ENCODE data around the gene AGAP1. TPM values are rescaled to one million over a fixed set of nuclear protein-coding genes. Genes with fewer than 3 reads are reported as not detected.

The AGAP1 gene
- total RNA-seq, 4 donors from 2014 or later, result 33.7 to 55.2 (median 37.5) TPM

DNA sequence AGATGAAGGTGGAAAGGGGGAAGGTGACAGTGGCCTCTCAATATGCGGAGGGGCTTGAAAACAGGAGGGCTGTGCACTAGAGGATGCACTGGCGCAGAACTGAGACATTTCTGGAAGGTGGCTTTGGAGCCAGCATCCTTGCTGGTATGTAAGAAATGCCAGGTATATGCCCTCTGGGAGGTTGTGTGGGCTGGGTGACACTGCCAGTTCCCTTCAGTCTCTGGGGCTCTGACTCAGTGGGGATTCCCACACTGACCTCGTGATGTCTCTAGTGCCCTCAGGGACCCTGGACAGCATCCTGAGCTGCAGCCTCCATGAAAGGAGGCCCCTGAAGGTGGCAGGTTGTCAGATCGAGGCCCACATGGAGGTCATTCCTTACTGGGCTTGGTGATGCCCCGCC, 74.0 kb downstream of the AGAP1 start:
- H3K9me3 ChIP-seq, result peaks cover 0 to 10% (median 0%) of the 10 kb centered on the region in 3 donors
- WGBS, 2 donors (ENCODE audit: low coverage in 1 of 2), result 79 to 91% methylated on average over 2 of the region's 5 CpGs
- no peaks in the 10 kb centered on the region for H3K27me3 ChIP-seq
- TF ChIP-seq POLR2AphosphoS5 (IDR thresholded peaks at IDR 0.05), result no peak
- TF ChIP-seq POLR2A (IDR thresholded peaks at IDR 0.05), result no peak
- TF ChIP-seq EP300 (IDR thresholded peaks at IDR 0.05), result no peak
- TF ChIP-seq, protein P1, sequence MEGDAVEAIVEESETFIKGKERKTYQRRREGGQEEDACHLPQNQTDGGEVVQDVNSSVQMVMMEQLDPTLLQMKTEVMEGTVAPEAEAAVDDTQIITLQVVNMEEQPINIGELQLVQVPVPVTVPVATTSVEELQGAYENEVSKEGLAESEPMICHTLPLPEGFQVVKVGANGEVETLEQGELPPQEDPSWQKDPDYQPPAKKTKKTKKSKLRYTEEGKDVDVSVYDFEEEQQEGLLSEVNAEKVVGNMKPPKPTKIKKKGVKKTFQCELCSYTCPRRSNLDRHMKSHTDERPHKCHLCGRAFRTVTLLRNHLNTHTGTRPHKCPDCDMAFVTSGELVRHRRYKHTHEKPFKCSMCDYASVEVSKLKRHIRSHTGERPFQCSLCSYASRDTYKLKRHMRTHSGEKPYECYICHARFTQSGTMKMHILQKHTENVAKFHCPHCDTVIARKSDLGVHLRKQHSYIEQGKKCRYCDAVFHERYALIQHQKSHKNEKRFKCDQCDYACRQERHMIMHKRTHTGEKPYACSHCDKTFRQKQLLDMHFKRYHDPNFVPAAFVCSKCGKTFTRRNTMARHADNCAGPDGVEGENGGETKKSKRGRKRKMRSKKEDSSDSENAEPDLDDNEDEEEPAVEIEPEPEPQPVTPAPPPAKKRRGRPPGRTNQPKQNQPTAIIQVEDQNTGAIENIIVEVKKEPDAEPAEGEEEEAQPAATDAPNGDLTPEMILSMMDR (IDR thresholded peaks at IDR 0.05), result no peak
- H3K27ac ChIP-seq, result no peak overlapping the region
- H3K4me3 ChIP-seq, result no peak overlapping the region
- H3K4me1 ChIP-seq, result peaks cover 0 to 19% (median 0%) of the 10 kb centered on the region in 3 donors
- ATAC-seq, result no peak
- H3K36me3 ChIP-seq, result peaks cover 0 to 5% of the 10 kb centered on the region in 2 donors

DNA sequence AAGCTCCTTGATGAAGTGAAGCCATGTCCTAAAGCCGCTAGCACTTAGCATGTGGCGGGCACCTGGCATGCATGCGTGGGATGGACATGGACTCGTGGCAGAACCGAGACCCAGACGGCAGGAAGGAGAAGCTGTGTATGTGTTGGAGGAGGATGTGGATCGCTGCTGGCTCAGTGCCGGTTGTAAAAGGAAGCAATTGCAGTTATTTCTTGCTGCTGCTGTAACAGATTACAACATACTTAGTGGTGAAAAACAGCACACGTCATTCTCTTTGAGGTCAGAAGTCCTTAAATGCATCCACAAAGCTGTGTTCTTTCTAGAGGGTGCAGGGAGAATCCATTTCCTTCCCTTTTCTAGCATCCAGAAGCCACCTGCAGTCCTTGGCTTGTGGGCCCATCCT, 74.6 kb downstream of the AGAP1 start:
- no peak for ATAC-seq
- H3K9me3 ChIP-seq, result peaks cover 0 to 10% (median 0%) of the 10 kb centered on the region in 3 donors
- H3K4me3 ChIP-seq, result no peak overlapping the region
- TF ChIP-seq POLR2AphosphoS5 (IDR thresholded peaks at IDR 0.05) (no peak), POLR2A (IDR thresholded peaks at IDR 0.05) (no peak), EP300 (IDR thresholded peaks at IDR 0.05) (no peak)
- TF ChIP-seq, protein P1 (IDR thresholded peaks at IDR 0.05), result no peak
- H3K4me1 ChIP-seq, result peaks cover 0 to 14% (median 0%) of the 10 kb centered on the region in 3 donors
- no peak overlapping the region for H3K27ac ChIP-seq
- H3K36me3 ChIP-seq, result peaks cover 0 to 5% of the 10 kb centered on the region in 2 donors
- WGBS, 2 donors (ENCODE audit: low coverage in 1 of 2), result 78 to 95% methylated on average over 6 to 9 of the region's 9 CpGs
- no peaks in the 10 kb centered on the region for H3K27me3 ChIP-seq

DNA sequence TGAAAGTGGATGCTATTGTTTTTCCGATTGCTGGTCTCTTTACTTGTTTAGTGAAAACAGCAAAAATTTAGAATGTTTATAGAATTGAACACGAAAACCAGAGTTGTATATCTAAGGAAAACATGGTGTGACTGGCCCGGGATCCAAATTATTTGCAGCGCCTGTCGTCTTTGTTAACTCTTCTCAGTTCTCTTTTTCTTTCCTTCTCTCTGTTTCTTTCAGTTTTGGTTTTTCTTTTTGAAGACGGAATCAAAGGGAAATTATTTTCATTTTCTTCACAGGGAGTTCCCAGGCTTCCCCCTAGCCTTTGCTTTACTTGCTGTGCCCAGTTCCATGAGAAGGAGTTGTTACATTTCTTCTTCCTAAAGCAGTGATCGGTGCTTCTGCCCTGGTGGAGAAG, 76.0 kb downstream of the AGAP1 start:
- Histone ChIP-seq H3K27ac (peak overlapping the region in 1 of 4 donors; percentile 34), H3K4me1 (peaks cover 0 to 16% (median 0%) of the 10 kb centered on the region in 3 donors), H3K27me3 (no peaks in the 10 kb centered on the region), H3K36me3 (peaks cover 0 to 5% of the 10 kb centered on the region in 2 donors), H3K4me3 (no peak overlapping the region), H3K9me3 (peaks cover 0 to 10% (median 0%) of the 10 kb centered on the region in 3 donors)
- TF ChIP-seq, protein P1 (IDR thresholded peaks at IDR 0.05), result no peak
- TF ChIP-seq EP300 (IDR thresholded peaks at IDR 0.05), result no peak
- no peak for TF ChIP-seq POLR2AphosphoS5 (IDR thresholded peaks at IDR 0.05)
- TF ChIP-seq POLR2A (IDR thresholded peaks at IDR 0.05), result no peak
- ATAC-seq, result no peak
- 49 to 66% methylated on average over 6 to 7 of the region's 7 CpGs for WGBS, 2 donors (ENCODE audit: low coverage in 1 of 2)

DNA sequence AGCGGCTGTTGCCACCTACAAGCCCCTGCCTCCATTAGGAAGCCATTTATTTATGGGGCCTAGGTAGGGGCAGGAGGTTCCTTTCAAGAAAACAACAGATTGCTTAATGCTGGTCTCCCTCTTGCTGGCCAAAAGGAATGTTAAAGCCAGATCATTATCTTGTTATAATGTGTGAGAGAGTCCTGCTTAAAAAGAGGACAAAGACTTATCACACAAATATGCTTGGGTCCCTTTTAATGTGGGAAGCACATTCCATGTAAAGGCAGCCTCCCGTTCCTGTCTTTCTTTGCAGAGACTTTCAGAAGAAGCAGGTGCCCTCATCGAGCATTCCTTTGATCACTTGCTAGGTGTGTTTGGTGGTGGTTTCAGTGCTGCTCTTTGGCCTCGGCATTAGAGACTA, 76.4 kb downstream of the AGAP1 start:
- H3K27me3 ChIP-seq, result no peaks in the 10 kb centered on the region
- H3K9me3 ChIP-seq, result peaks cover 0 to 10% (median 0%) of the 10 kb centered on the region in 3 donors
- H3K4me1 ChIP-seq, result peaks cover 0 to 16% (median 0%) of the 10 kb centered on the region in 3 donors
- no peak overlapping the region for H3K4me3 ChIP-seq
- no peak for ATAC-seq
- WGBS, 2 donors (ENCODE audit: low coverage in 1 of 2), result 65 to 88% methylated on average over 4 of the region's 4 CpGs
- TF ChIP-seq POLR2AphosphoS5 (IDR thresholded peaks at IDR 0.05) (no peak), POLR2A (IDR thresholded peaks at IDR 0.05) (no peak), EP300 (IDR thresholded peaks at IDR 0.05) (no peak)
- TF ChIP-seq, protein P1 (IDR thresholded peaks at IDR 0.05), result no peak
- peaks cover 0 to 5% of the 10 kb centered on the region in 2 donors for H3K36me3 ChIP-seq
- H3K27ac ChIP-seq, result peak overlapping the region in 1 of 4 donors; percentile 34

DNA sequence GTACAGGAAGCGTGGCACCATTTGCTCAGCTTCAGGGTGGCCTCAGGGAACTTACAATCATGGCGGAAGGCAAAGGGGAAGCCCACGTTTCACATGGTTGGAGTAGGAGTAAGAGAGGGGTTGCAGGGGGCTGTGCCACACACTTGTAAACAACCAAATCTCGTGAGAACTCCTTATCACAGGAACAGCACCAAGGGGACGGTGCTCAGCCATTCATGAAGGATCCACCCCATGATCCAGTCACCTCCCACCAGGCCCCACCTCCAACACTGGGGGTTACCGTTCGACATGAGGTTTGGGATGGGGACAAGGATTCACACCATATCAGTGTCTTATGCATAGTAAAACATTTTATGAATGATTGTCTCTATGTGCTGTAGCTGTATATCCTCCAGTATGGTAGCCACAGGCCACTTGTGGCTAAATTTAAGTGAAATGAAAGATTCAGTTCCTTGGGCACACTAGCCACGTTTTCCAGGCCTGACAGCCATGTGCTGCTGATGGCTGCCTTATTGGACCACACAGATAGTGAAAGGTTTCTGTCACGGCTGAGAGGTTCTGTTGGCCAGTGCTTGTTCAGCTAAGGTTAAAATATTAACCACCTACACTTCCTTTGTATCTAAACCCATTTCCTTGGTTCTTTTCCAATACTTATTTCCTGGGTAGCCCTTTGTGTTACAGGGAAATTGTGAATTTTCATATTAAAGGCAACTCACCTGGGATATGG, 77.3 kb downstream of the AGAP1 start:
- H3K36me3 ChIP-seq, result peaks cover 0 to 5% of the 10 kb centered on the region in 2 donors
- H3K27ac ChIP-seq, result no peak overlapping the region
- TF ChIP-seq POLR2AphosphoS5 (IDR thresholded peaks at IDR 0.05), result no peak
- no peak for TF ChIP-seq EP300 (IDR thresholded peaks at IDR 0.05)
- TF ChIP-seq, protein P1 (IDR thresholded peaks at IDR 0.05), result no peak
- no peak for TF ChIP-seq POLR2A (IDR thresholded peaks at IDR 0.05)
- H3K4me1 ChIP-seq, result peaks cover 0 to 20% (median 0%) of the 10 kb centered on the region in 3 donors
- peaks cover 0 to 10% (median 0%) of the 10 kb centered on the region in 3 donors for H3K9me3 ChIP-seq
- no peak overlapping the region for H3K4me3 ChIP-seq
- 89 to 90% methylated on average over 6 to 7 of the region's 9 CpGs for WGBS, 2 donors (ENCODE audit: low coverage in 1 of 2)
- no peaks in the 10 kb centered on the region for H3K27me3 ChIP-seq
- ATAC-seq, result no peak
